HG03520 (cell line): ENCODE data around the gene APLN.

Experiments
- ATAC-seq: cut with Tn5 transposase; IDR thresholded peaks from one replicate; pipeline ENCODE4 v1.9.1; 2021; ENCODE audit warnings: mild to moderate bottlenecking, moderate library complexity; ENCODE audit not compliant: unreplicated experiment

APLN gene

GRCh38 chrX:129654652-129655546 lies at the start of gene APLN:
APLN (minus strand) TSS chrX:129654956; CDS start chrX:129654630, 326 bp downstream.
- ATAC-seq = no peak

- no peak for ATAC-seq
These were observed 49.7 kb upstream of the APLN start for GRCh38 chrX:129704491-129704890.

GRCh38 chrX:129701624-129702069 lies 46.9 kb upstream of the APLN start:
- no peak for ATAC-seq

GRCh38 chrX:129700536-129700935 lies 45.8 kb upstream of the APLN start:
- ATAC-seq = no peak

GRCh38 chrX:129698150-129698549 lies 43.4 kb upstream of the APLN start:
- ATAC-seq = no peak

- ATAC-seq = no peak
These were observed 42.6 kb upstream of the APLN start for GRCh38 chrX:129697204-129697829.

- no peak for ATAC-seq
These were observed 41.9 kb upstream of the APLN start for GRCh38 chrX:129696463-129697155.

- no peak for ATAC-seq
These were observed 41.2 kb upstream of the APLN start for GRCh38 chrX:129695937-129696336.

GRCh38 chrX:129695535-129695934 lies 40.8 kb upstream of the APLN start:
- ATAC-seq = no peak

GRCh38 chrX:129694805-129695204 lies 40.0 kb upstream of the APLN start:
- ATAC-seq = no peak

GRCh38 chrX:129693354-129693753 lies 38.6 kb upstream of the APLN start:
- ATAC-seq = no peak

GRCh38 chrX:129690435-129690834 lies 35.7 kb upstream of the APLN start:
- no peak for ATAC-seq

GRCh38 chrX:129689796-129690195 lies 35.0 kb upstream of the APLN start:
- ATAC-seq = no peak

GRCh38 chrX:129688097-129688496 lies 33.3 kb upstream of the APLN start:
- ATAC-seq = no peak

- ATAC-seq = no peak
These were observed 31.7 kb upstream of the APLN start for GRCh38 chrX:129686422-129686948.

- ATAC-seq = no peak
These were observed 28.2 kb upstream of the APLN start for GRCh38 chrX:129682979-129683378.

GRCh38 chrX:129679901-129680300 lies 25.1 kb upstream of the APLN start:
- ATAC-seq = no peak

GRCh38 chrX:129678614-129679195 lies 23.9 kb upstream of the APLN start:
- ATAC-seq = peak; percentile 52

GRCh38 chrX:129667412-129667811 lies 12.7 kb upstream of the APLN start:
- no peak for ATAC-seq

GRCh38 chrX:129665916-129666644 lies 11.3 kb upstream of the APLN start:
- no peak for ATAC-seq
